ENCODE data around the gene CAMSAP1.
"Not testable (repeated sequence)": the region's sequence is repeated elsewhere in the genome, so short reads cannot be mapped to it uniquely, and the experiment has no call there.

DNA sequence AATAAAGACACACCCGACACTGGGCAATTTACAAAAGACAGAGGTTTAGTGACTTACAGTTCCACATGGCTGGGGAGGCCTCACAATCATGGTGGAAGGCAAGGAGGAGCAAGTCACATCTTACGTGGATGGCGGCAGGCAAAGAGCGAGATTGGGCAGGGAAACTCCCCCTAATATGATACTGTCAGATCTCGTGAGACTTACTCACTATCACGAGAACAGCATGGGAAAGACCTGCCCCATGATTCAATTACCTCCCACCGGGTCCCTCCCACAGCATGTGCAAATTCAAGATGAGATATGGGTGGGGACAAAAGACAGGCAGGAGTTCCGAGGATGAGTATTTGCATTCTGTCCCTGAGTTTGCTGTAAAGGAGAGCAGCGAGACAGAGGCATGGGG, 3.9 kb upstream of the CAMSAP1 start:
- TF ChIP-seq TAF1, POLR2A, POLR2AphosphoS5 (IDR thresholded peaks at IDR 0.05; ENCODE audit: low read depth, low read length): not testable (repeated sequence)

All from GM12891 (cell line).